DOHH2 (cell line): Measurements from ENCODE around the gene HIGD1B.
A peak's percentile ranks its signal among the peaks of the same experiment; 100 is the strongest.

Source experiments
- H3F3A ChIP-seq: fragments of 200-600 bp; sonication (generic), shearing (Covaris generic); 2 replicates; pipeline ENCODE4 v1.6.0; 2016; ENCODE audit warnings: antibody characterized with exemption, mild to moderate bottlenecking; ENCODE audit not compliant: control insufficient read depth, insufficient read depth
- H3K27ac ChIP-seq: fragments of 200-600 bp; sonication (generic); 2 replicates; pipeline ENCODE4 v1.5.1; 2014; ENCODE audit warnings: low read depth, mild to moderate bottlenecking, low read length, moderate library complexity
- H3K27me3 ChIP-seq: fragments of 200-600 bp; sonication (generic); 2 replicates; pipeline ENCODE4 v1.6.1; 2014; ENCODE audit warnings: mild to moderate bottlenecking, low read length, mixed read lengths; ENCODE audit not compliant: control insufficient read depth
- H3K36me3 ChIP-seq: fragments of 200-600 bp; sonication (generic); 2 replicates; pipeline ENCODE4 v1.6.1; 2014; ENCODE audit warnings: mild to moderate bottlenecking, low read length, moderate library complexity, mixed read lengths; ENCODE audit not compliant: control insufficient read depth
- H3K4me1 ChIP-seq: fragments of 200-600 bp; sonication (generic); 2 replicates; pipeline ENCODE4 v1.6.1; 2014; ENCODE audit warnings: mild to moderate bottlenecking, low read length, mixed read lengths; ENCODE audit not compliant: control insufficient read depth
- H3K4me2 ChIP-seq: fragments of 200-600 bp; sonication (generic); 2 replicates; pipeline ENCODE4 v1.6.0; 2014; ENCODE audit warnings: mild to moderate bottlenecking, low read length, moderate library complexity
- H3K4me3 ChIP-seq: fragments of 200-600 bp; sonication (generic); 2 replicates; pipeline ENCODE4 v1.5.1; 2014; ENCODE audit warnings: mild to moderate bottlenecking, low read length, mixed read lengths
- H3K79me2 ChIP-seq: fragments of 200-600 bp; sonication (generic); 2 replicates; pipeline ENCODE4 v1.6.1; 2014; ENCODE audit warnings: mild to moderate bottlenecking, low read length, mixed read lengths; ENCODE audit not compliant: control insufficient read depth
- H3K9me2 ChIP-seq: fragments of 200-600 bp; sonication (generic); replicated peaks from 2 replicates; pipeline ENCODE4 v1.6.1; 2014; ENCODE audit warnings: mild to moderate bottlenecking, low read length, mixed read lengths; ENCODE audit not compliant: control insufficient read depth
- H3K9me3 ChIP-seq: fragments of 200-600 bp; sonication (generic); 2 replicates; pipeline ENCODE4 v1.6.1; 2014; ENCODE audit warnings: antibody characterized with exemption, low read length, mixed read lengths; ENCODE audit not compliant: control insufficient read depth, insufficient read depth
- H4K20me1 ChIP-seq: fragments of 200-600 bp; sonication (generic); 2 replicates; pipeline ENCODE4 v1.6.0; 2014; ENCODE audit warnings: low read depth, mild to moderate bottlenecking, antibody characterized with exemption, low read length, moderate library complexity; ENCODE audit not compliant: control insufficient read depth, insufficient read depth
- EZH2phosphoT487 ChIP-seq: fragments of 200-600 bp; sonication (generic); IDR thresholded peaks from 2 replicates; pipeline ENCODE4 v1.6.1; 2017; ENCODE audit warnings: borderline replicate concordance, mild to moderate bottlenecking, antibody characterized with exemption, low read length, moderate library complexity, mixed read lengths
- TF ChIP-seq, protein P1 (sequence below): fragments of 200-600 bp; sonication (generic); IDR thresholded peaks from one replicate; pipeline ENCODE4 v1.5.1; 2014; ENCODE audit warnings: antibody characterized with exemption, mild to moderate bottlenecking, low read depth, low read length; ENCODE audit not compliant: poor library complexity, severe bottlenecking

The HIGD1B gene

GRCh38 chr17:44865231-44865660 is 17.6 kb downstream of the HIGD1B start:
- TF ChIP-seq, protein P1, sequence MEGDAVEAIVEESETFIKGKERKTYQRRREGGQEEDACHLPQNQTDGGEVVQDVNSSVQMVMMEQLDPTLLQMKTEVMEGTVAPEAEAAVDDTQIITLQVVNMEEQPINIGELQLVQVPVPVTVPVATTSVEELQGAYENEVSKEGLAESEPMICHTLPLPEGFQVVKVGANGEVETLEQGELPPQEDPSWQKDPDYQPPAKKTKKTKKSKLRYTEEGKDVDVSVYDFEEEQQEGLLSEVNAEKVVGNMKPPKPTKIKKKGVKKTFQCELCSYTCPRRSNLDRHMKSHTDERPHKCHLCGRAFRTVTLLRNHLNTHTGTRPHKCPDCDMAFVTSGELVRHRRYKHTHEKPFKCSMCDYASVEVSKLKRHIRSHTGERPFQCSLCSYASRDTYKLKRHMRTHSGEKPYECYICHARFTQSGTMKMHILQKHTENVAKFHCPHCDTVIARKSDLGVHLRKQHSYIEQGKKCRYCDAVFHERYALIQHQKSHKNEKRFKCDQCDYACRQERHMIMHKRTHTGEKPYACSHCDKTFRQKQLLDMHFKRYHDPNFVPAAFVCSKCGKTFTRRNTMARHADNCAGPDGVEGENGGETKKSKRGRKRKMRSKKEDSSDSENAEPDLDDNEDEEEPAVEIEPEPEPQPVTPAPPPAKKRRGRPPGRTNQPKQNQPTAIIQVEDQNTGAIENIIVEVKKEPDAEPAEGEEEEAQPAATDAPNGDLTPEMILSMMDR, result peak; percentile 83
- no peak for TF ChIP-seq EZH2phosphoT487
- H3K36me3 ChIP-seq, result peaks cover 86% of the 10 kb centered on the region
- H3K9me2 ChIP-seq, result no peaks in the 10 kb centered on the region

DNA sequence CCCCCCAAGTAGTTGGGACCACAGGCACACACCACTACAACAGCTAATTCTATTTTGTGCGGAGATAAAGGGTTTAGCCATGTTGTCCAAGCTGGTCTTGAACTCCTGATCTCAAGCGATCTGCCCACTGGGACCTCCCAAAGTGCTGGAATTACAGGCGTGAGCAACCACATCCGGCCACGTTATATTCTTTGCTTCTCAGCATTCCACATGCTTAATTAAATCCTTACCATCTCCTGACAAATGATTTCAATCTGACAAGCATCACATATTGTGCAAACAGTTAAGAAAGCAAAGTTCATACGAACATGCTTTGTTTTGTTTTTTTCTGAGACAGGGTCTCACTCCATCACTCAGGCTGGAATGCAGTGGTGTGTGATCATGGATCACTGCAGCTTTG is 18.2 kb downstream of the HIGD1B start:
- H3K27me3 ChIP-seq, result no peaks in the 10 kb centered on the region
- no peaks in the 10 kb centered on the region for H3K9me3 ChIP-seq
- no peaks in the 10 kb centered on the region for H3K9me2 ChIP-seq
- H3K4me2 ChIP-seq, result no peak overlapping the region
- H3K4me1 ChIP-seq, result no peaks in the 10 kb centered on the region
- H3K36me3 ChIP-seq, result peaks cover 85% of the 10 kb centered on the region
- H3K4me3 ChIP-seq, result no peak overlapping the region
- no peak overlapping the region for H3K27ac ChIP-seq
- peaks cover 7% of the 10 kb centered on the region; the same call in 1 of the 2 replicates for H3F3A ChIP-seq
- no peaks in the 10 kb centered on the region for H3K79me2 ChIP-seq
- no peaks in the 10 kb centered on the region for H4K20me1 ChIP-seq
- TF ChIP-seq, protein P1, result no peak
- no peak for TF ChIP-seq EZH2phosphoT487

More at GRCh38 chr17:44865231-44865660, 17.6 kb downstream of the HIGD1B start:
- Histone ChIP-seq H3K9me3 (no peaks in the 10 kb centered on the region), H3K27me3 (no peaks in the 10 kb centered on the region), H4K20me1 (no peaks in the 10 kb centered on the region), H3K4me2 (no peak overlapping the region), H3K4me3 (no peak overlapping the region), H3F3A (peaks cover 7% of the 10 kb centered on the region; the same call in 1 of the 2 replicates), H3K79me2 (no peaks in the 10 kb centered on the region), H3K27ac (no peak overlapping the region), H3K4me1 (no peaks in the 10 kb centered on the region)

DNA sequence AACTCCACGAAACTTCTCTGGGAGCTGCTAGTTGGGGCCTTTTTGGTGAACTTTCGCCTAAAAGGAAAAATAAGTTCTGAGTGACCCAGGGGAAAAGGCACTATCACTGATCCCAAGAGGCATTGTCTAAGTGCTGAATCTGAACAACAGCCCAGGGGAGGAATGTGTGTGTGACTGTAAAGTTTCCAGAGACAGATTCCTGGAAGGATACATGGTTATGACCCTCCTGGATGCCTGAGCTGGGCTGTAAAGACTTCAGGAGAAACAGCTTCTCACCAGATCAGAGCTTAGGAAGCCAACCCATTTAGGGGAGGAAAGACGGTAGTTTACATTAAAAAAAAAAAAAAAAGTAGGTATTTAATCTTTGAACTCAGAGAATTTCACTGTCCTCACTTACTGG is 20.2 kb downstream of the HIGD1B start:
- H3K4me1 ChIP-seq, result no peaks in the 10 kb centered on the region
- TF ChIP-seq EZH2phosphoT487, result no peak
- TF ChIP-seq, protein P1, result no peak
- H4K20me1 ChIP-seq, result no peaks in the 10 kb centered on the region
- peaks cover 90% of the 10 kb centered on the region for H3K36me3 ChIP-seq
- H3K9me2 ChIP-seq, result no peaks in the 10 kb centered on the region
- H3K9me3 ChIP-seq, result no peaks in the 10 kb centered on the region
- no peak overlapping the region for H3K4me2 ChIP-seq
- peaks cover 7% of the 10 kb centered on the region; the same call in 1 of the 2 replicates for H3F3A ChIP-seq
- no peak overlapping the region for H3K27ac ChIP-seq
- no peaks in the 10 kb centered on the region for H3K79me2 ChIP-seq
- no peaks in the 10 kb centered on the region for H3K27me3 ChIP-seq
- no peak overlapping the region for H3K4me3 ChIP-seq
